HG03521 (cell line): ENCODE measurements around the gene NTNG2.

Source experiments
- ATAC-seq: cut with Tn5 transposase; IDR thresholded peaks from one replicate; pipeline ENCODE4 v1.9.1; 2021; ENCODE audit warnings: mild to moderate bottlenecking, moderate library complexity; ENCODE audit not compliant: unreplicated experiment

Gene NTNG2

DNA sequence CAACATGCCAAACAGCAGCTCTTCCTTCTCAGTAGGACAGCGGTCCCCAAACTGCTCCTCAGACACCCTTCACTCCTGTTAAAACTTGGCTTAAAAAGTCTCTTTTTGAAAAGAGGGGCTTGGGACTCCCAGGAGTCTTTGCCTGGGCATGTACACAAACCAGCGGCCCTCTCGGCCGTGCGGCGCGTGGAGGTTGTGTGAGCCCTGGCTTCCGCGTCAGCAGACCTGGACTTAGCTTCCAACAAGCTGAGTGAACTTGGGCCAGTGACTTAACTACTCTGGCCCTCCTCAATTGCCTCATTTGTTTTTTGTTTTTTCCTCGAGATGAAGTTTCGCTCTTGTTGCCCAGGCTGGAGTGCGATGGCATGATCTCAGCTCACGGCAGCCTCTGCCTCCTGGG, 15.3 kb upstream of the NTNG2 start:
- ATAC-seq, result no peak

DNA sequence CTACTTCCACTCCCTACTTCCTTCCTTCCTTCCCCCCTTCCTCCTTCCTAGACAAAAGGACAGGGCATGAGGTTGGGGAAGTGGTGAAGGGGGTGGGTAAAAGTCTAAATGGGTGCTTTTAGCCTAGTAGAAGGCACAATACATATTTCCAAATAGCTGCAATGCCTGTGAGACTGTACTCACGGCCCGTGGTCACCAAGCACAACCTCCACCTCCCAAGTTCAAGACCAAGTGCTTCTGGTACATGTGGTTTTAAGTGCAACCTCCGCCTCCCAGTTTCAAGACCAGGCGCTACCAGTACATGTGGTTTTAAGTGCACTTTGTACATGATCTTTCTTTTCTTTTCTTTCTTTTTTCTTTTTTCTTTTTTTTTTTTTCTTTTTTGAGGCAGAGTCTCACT, 14.5 kb upstream of the NTNG2 start:
- no peak for ATAC-seq

DNA sequence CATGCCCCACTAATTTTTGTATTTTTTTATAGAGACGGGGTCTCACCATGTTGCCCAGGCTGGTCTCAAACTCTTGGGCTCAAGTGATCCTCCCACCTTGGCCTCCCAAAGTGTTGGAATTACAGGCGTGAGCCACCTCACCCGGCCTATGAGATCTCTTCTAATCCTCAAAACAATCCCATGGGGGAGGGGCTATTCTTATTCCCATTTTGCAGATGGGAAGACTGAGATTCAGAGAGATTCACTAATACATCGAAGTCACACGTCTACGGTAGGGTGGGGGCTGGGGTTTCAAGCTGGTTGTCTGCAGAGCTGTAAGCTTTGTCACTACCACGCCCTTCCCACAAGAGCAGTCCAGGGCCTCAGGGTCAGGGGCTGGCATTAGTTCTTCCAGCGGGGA, 14.0 kb upstream of the NTNG2 start:
- no peak for ATAC-seq

DNA sequence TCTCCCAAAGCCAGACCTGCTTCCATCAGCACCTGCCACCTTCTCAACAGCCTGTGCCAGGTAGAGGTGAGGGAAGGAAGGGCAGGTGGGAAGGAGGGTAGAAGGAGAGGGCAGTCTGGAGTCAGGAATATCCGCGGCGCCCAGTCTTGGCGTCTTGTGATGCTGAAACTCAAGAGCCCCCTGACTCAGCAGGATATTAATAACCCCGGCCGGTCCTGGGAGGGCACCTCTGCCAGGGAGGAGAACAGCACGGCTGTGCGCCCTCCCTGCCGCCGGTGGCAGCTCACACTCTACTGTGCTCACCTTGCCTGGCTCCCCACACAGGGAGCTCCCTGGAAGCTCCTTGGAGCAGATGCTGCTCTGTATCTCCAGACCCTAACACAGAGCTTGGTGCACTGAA, 11.6 kb upstream of the NTNG2 start:
- no peak for ATAC-seq

DNA sequence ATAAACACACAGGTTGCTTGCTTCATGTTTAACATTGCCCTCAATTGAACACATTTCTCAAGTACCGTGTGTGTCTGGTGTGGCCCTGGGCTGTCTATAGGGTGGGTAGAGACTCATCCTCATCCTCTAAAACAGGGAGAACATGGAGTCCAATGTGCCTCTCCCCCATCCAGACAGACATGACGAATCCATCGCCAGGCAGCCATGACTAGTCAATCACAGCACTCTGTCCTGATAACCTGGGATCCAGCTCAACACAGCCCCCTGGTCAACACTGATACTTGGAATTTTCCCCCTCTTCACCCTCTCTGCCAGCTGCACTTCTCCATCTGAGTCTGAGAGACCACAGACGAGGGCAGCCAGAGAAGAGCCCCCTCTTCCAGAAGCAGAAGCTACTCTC, 10.7 kb upstream of the NTNG2 start:
- ATAC-seq, result no peak

DNA sequence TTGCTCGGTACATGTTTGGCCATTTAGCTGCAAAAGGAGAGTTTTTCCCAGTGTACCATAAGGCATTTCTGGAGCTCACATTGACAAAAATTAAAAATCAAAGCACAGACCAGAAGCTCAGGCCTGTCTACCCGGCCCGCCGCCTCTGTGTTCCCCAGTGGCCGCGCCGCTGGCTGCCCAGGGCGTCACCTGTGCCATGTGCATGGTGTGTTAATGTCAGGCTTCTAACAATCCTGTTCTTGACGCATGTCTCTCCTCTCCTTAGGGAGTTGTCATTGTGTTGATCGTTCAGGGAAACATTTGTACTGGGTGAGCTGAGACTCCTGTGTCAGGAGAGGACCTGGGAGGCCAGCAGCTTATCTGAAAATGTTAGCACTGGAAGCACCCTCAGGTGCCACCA, 9.6 kb upstream of the NTNG2 start:
- ATAC-seq, result no peak

DNA sequence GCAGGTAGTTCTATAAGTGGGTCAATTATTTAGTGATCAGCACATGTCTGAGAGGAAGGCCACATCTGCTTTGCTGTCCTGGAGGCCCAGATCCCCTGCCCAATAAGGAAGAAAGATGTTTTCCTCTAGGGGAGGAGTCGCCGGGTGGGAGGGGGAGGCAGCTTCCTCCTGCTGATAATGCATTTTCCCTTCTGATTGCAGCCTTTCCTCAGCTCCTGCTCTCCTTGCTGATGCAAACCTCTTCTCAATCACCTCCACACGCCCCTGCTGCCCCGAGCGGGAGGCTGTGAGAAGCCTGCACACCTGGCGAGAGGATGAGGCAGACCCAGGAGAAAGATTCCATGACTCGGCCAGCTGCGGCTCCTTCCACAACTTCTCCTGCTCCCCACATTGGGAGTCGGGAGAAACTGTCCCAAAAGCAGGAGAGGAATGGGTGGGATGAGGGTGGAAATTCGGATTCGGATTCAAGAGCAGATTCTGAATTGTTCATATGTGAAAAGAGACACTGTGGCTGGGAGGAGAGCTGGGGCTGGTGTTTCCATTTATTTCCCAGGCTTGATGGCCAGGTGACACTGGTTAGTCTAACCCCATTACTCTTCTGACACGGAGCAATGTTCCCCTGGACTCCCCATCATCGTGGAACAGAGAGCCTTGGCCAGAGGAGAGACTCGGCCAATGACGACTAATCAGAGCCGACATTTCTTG, 6.8 kb upstream of the NTNG2 start:
- no peak for ATAC-seq

DNA sequence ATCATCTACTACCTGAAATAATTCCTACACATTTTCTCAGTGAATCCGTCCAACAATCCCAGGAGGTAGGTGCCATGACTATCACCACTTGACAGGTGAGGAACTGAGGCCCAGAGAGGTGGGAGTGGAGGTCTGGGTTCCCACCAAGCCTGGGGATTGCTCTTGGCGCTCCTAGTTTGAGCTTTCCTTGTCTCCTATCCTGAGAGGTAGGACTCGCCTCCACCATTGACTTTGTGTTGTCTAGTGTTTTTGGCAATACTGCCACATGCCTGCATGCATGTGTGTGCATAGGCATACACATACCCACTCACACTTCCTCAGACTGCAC, 6.3 kb upstream of the NTNG2 start:
- no peak for ATAC-seq

DNA sequence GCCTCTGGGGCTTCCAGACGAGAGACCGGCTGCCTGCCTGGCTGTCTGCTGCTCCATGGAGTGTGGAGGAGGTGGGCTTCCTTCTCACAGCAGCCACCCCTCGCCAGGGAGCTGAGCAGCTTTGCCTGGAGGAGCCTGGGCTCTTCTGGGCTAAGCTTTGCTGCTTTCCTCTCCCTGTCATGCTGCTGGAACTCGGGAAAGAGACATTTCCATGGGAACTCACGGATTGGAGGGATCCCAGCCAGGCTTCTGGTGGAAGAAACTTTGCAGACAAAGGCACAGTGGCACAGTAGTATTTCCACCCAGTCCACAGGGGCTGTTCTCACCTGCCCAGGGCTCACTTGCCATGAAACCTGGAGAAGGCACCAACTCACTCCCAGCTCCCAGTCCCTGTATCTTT, 5.6 kb upstream of the NTNG2 start:
- no peak for ATAC-seq

DNA sequence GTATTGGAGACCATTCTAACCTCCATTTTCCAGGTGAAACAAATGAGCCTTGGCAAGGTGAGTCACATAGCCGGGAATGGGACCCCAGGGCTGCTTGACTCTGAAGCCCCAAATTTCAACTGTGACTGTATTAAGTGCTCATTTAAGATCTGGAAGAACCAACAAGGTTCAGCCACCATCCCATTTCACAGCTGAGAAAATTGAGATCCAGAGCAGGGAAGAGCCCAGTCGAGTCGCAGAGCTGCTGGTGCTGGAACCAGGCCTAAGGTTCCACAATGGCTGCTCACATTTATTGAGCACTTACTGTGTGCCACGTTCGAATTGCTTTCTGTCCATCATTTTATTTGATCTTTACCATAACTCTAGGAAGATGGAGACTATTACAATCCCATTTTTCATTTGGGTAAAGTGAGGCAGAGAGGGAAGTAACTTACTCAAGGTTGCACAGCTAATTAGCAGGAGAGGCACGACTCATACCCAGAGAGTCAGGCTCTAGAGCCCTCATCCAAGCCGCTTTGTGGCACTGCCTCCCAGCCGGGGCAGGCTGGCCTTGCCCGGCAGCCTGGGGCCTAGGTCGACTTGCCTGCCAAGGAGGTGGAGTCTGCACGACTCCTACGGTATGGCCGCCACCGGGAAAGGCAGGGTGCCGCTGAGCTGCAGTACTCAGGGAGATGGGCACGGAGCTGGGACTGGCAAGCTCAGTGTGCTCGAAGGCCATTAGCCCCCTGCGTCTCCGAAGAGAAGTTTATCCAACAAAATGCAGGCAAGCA, 4.3 kb upstream of the NTNG2 start:
- ATAC-seq, result no peak

DNA sequence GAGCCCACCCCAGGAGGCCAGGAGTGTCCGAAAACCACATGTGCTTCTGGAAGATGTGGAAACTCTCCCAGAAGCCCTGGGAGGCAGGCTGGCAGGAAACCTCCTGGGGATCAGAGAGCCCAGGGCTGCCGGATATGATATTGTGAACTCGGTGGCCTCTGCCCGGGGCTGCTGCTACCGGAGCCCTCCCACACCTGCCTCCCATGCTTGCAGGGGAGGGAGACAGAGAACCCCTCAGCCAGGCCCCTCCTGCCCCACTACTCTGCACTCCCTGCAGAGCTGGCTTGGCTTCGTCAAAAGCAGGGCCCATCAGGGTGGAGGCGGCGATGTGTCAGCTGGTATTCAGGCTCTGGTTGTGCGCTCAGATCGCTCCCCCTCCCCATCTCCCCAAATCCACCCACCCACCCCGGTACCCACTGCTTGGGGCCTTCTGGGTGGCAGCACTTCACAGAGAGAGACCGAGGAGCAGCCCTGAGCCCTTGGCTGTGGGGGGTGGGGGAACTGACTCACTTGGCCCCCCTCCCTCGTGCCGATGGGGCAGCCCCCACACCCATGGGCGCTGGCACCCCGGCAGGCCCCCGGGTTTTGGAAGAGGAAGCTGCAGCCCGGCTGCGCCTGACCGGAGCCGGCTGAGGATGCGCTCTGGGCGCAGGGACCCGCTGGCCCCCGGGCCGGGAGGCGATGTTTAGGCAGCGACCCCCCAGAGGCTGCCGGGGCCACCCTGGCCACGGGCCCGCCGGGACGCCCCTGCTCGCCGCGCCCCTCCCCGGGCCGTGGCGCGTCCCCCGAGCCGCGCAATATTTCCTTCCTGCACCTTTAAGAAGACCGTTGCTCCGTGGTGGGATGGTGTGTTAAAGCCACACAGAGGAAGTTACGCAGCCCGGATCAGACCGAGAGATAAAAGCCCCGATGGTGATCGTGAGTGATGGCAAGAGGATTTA, 786 bp upstream of the NTNG2 start:
- ATAC-seq, result no peak

DNA sequence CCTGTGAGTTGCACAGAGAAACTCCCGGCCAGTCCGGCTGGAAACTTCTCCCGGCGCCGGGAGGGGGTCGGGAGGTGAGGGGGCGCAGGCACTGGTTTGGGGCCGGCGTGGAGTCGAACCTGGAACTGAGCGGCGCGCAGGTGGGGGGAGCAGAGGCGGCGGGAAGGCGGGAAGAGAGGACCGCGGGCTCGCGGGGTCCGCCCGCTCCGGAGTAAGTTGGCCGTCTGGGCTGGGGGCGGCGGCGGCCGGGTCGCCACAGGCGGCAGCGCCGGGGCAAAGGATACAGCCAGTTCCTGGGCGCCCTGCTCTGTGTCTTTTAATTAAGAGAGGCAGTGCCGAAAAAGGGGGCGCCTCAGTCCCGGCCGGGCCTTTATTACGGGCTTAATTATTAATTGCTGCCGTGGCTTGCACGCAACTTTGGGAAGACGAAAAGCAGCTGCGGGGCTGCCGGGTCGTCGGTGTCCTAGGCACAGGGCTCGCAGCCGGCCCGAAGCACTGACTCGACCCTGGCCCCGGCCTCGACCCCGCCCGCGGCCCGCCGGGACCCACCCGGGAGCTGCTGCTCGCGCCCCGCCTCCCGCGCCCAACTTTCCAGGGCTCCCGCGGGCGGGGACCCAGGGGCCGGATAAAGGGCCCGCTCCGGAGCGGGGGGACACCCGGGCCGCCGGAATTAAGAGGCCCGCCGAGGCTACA, 1.1 kb downstream of the NTNG2 start:
- no peak for ATAC-seq

DNA sequence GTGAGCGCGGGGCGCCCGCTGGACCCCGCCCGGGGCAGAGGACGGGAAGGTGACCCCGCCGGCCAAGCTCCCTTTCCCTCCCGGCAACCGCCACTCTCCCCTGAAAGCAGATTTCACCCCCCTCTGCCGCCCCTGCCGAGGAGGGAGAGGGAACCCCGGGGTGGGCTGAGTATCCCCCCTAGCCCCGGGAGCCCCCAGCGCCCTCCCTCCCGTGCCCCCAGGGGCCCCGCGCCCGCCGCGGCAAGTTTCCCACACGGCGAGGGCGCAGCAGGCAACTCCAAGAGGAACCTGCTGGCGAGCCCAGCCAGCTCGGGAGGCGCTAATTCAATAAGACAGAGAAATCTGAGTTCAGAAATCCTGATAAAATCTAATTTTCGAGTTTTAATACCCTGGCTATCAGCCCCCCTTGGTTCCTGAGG, 1.6 kb downstream of the NTNG2 start:
- no peak for ATAC-seq

DNA sequence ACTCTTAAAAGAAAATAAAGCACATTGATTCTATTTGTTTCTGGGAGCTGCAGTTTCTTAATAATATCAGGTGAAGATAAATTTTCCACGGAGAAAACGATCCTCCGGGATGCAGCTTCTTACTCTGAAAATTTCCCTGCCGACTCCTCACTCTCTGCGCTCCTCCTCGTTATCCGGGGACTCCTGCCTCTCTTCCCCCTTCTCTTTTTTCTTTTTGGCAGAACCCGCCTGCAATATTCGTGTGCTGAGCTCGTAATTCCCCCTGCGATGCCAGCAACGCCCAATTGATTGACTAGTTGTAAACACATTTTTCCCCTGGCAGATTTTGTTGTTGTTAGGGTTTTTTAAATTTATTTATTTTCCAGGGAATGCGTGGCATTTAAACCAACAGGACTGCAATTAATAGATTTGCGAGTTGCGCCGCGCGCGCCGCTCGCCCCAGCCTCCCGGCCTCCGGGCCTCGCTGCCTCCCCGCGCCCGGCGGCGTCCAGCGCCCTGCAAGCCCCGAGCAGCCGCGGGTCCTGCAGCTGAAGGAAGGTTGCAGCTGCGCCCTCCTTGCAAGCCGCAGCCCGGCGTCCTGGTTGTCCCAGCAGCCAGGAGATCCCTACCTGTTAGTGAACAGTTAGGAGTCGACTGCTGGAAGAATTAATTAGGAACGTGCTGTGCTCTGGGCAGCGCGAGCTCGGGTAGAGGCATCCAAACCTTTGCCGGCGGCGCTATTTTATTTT, 2.2 kb downstream of the NTNG2 start:
- ATAC-seq, result no peak

DNA sequence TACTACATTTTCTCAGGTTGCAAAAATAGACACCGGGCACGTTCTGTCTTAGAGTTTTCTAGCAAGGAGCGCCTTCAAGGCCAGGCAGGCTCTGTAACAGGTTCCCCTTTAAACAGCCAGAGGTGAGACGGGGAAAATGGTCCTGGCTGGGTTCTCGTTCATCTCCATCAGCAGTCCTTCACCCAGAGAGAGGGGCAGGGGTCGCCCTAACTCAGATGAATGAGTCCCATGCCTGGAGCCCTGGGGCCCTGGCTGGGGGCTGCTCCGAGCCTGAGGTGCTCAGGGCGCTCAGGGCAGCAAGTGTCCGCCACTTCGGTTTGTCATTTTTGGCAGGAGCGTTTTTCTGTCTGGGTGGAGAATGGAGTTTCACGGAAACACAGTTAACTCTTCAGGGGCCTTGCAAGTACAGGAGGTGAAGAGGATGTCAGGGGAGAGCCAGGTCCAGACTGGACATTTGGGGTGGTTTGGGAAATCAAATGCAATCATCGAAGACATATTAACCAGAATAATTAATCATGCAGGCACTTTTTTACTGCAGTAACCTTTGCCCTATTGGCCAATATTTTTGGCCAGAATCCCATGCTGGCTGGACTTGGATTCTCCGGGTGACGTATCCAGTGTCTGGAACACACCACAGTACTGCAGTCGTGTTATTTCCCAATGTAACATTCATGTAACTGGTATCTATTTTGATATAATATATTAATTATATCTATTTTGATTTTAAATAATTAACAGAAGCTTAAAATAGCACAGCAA, 2.9 kb downstream of the NTNG2 start:
- no peak for ATAC-seq

DNA sequence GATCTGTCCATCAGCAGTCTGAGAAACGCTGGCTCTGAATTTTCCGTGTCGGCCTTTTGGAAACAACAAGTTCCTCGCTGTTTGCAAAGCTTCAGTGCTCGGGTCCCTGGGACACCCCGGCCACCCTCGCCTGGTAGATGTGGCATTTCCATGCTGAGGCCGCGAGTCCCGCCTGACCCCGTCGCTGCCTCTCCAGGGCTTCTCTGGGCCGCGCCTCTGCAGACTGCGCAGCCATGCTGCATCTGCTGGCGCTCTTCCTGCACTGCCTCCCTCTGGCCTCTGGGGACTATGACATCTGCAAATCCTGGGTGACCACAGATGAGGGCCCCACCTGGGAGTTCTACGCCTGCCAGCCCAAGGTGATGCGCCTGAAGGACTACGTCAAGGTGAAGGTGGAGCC, 4.7 kb downstream of the NTNG2 start:
- no peak for ATAC-seq

DNA sequence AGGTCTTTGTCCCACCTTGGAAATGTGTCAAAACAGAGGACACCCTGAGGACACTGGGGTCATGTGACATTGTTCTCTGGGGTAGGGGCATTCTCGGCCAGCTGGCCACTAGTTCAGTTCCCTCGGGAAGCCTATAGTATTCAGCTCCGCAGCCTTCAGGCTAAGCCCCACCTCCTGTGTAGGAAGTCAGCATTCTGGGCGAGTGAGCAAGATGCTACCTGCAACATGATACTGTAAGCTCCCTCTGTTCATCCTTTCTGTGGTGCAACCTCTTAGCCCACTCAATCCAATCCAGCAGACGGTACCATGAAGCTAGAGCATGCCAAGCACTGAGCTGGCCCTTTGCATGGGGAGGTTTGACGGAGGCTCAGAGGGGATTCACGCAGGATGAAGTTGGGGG, 5.3 kb downstream of the NTNG2 start:
- no peak for ATAC-seq

DNA sequence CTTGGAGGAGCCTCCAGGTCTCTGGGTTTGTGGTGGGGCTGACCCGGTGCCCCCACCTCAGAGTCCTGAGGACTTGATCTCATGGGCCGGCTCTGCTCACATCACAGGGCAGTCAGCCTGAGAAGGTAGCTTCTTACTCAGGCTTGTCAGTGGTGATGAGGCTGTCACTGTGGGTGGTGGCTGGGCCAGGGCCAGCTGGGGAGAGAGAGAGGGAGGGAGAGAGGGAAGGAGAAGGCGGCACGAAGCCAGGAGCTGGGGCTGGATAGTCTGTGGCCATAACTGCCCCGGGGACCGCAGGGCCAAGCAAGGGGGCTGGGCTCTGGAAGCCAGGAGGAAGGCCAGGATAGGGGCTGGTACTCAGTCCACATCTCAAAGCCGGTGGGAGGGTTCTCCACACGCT, 6.5 kb downstream of the NTNG2 start:
- no peak for ATAC-seq

DNA sequence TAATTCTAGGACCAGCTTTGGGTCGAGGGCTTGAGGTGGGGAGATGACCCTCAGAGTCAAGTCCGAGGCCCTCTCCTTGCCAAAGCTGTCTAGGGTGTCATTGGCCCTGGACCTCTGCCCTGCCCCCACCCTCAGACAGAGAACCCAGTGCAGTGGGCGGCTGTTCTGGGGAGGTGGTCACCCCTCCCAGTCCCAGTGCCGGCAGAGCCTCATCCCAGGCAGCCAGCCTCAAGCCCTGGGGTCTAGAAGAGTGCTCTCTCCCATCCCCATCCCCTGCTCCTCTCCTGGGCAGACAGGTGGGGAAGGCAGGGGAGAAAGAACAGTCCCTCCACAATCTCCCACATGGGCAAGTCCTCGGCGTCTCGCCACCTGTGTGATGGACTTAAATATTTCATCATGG, 7.0 kb downstream of the NTNG2 start:
- no peak for ATAC-seq
